GM21526 (cell line): ENCODE measurements around the gene MIA2.
"Not testable (repeated sequence)": the region's sequence is repeated elsewhere in the genome, so short reads cannot be mapped to it uniquely, and the experiment has no call there.

ENCODE experiments used
- ATAC-seq: cut with Tn5 transposase; IDR thresholded peaks from one replicate; pipeline ENCODE4 v1.9.1; 2021; ENCODE audit warnings: moderate library complexity; ENCODE audit not compliant: unreplicated experiment, low FRiP score

Gene MIA2

DNA sequence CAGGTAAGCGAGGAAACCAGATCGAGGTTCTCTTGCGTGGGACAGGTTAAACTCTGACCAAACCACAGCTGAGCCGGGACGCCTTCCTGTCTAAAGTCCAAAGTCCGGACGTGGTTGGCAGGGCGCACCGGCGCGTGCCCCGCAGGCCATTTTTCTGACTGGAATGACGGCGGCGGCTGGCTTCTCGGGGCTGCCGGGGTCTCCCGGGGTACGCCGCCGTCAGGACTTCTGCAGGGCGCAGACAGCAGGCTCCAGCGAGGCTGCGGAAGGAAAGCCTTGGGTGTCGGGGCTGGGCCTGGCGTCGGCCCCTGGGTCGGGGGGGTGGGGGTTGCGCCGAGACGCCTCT lies 32.8 kb downstream of the MIA2 start:
- peak; percentile 38 for ATAC-seq

DNA sequence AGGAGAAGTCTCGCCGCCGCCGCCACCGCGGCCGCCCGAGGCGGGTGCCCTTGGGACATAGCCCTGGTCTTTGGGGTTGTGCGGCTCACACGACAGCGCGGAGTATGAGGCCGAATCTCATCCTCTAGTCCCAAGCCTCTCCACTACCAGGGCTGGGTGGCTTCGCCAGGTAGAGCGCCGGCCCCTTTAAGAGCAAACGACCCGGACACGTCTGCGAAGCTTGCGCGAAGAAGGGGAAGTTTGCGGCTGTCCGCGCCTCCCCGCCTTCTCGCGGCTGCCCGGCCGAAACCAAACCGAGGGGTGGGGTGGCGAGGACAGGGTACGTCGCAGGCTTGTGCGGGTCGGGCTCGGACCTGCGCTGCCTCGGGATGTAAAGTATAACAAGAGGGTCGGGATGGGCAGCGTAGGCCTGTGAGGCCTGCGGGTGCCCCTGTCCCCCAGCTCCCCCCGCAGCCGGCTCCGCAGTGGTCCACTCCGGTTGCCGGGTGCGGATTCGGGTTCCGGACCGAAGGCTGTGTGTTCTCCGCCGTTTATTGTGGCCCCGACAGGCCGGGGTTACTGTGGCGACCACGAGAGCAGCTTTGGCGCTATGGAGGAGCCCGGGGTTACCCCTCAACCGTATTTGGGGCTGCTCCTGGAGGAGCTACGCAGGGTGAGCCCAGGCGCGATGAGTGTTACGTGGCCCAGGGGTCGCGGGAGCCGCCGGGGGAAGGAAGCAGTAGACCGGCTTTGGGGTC lies 33.3 kb downstream of the MIA2 start:
- ATAC-seq, result peak; percentile 86

- peak; percentile 9 for ATAC-seq
Measured at GRCh38 chr14:39267608-39268005, 33.9 kb downstream of the MIA2 start.

DNA sequence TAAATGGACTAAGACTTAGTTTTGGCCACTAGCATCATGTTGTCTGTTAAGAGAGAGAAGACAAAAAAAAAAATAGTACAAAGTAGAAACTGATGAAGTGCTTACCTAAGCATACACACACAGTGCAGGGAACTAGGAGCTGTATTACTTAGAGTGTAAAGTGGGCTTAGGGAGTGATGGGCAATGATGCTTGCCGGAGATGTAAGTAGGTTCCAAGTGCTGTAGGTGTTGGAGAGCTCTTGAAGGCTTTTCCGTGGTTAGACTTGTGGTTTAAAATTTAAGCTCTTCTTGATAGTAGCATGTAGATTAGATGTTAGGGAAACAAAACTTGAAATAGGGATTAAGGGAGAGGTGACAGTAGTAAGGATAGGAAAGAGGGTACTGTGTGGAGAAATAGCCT lies 34.7 kb downstream of the MIA2 start:
- no peak for ATAC-seq

DNA sequence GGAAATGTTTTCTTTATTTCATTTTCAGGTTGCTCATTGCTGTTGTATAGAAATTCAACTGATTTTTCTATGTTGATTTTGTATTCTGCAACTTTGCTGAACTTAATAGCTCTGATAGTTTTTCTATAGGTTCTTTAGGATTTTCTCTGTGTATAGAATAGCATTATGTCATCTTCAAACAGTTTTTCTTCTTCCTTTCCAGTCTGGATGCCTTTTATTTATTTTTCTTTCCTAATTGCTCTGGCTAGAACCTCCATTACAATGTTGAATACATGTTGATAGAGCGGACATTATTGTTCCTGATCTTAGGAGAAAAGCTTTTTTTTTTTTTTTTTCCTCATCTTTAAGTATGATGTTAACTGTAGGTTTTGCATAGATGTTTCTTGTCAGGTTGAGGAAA lies 39.2 kb downstream of the MIA2 start:
- ATAC-seq, result no peak

DNA sequence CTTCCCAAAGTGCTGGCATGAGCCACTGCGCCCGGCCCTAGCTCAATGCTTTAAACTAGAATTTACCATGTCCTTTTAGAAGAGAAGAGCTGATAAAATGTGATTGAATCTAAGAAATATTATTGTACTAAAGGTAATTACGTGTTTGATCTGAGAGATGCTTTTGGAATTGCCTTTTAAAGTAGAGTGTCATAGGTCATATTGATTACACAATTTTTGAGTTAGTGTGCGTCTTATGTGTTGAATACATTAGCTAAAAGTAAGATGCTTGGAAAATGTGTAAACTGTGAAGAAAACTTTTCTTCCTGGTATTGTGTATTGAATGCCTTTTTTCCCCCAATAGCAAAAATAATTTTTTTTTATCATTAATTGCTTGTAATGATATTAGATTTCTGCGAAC lies 41.7 kb downstream of the MIA2 start:
- no peak for ATAC-seq

DNA sequence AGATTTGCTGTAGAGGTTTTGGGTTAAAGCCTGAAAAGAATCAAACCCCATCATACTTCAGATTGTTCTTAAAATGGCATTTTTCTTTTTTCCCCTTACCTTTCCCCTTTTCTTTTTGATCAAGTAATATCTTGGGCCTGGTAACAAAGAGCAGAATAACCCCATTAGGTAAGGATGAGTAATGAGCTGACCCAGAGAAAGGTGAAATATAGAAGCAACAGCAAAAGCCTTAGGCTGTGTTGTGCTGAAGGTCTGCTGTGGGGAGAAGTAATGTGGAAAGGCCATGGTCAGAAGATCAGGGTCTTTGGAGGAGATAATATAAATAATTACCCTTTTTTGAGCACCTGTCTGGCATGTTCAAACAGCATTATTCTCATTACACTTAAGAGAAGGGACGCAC lies 42.3 kb downstream of the MIA2 start:
- ATAC-seq, result no peak

GRCh38 chr14:39276579-39277114 lies 42.9 kb downstream of the MIA2 start:
- no peak for ATAC-seq

- ATAC-seq, result no peak
Measured at GRCh38 chr14:39279515-39279914, 45.8 kb downstream of the MIA2 start.

- not testable (repeated sequence) for ATAC-seq
Measured at GRCh38 chr14:39280678-39281077, 47.0 kb downstream of the MIA2 start.

DNA sequence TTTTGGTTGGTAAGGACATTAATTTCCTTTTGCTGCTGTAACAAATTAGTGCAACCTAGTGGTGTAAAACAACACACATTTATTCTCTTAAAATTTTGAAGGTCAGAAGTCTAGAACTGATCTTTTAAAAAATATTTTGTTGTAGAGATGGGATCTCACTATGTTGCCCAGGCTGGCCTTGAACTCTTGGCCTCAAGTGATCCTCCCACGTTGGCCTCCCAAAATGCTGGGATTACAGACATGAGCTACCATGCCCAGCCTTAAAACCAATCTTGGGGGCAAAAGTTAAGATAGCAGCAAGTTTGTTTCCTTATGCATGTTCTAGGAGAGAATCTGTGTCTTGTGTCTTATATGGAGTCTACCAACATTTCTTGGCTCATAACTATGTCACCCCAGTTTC lies 55.8 kb downstream of the MIA2 start:
- no peak for ATAC-seq

DNA sequence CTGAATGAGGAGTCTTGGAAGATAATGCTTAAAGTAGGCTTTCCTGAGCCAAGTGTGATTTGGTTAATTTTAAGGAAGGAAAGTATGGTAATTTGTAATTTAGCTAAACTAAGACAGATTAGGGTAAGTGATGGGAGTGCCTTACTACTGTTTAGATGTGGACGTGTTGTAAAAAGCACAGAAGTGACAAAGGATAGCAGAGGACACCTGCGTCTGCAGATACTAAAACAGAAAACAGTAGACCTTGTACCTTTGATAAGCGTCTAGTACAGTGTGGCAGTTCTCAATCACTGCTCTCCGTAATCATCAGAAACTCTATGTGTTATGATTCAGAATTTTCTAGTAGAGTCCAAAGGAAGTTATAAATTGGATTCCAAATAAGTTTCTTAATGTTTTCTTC lies 58.0 kb downstream of the MIA2 start:
- ATAC-seq, result no peak

DNA sequence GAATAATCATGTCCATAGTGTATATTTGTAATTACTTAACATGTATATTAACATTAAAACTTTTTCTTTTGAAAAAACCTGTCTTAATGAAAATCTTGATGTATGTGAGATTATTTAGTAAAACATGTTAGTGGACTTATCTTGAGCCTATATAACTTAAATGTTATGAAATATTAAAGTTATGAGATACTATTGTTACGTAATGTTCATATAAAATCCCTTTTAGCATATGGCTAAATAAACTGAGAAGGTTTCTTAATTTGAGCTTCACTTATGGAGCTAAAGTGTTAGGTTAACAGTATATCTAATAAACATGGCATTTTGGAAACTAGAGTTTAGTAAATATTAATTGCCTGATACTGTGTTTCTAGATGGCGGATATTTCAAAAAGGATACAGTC lies 59.9 kb downstream of the MIA2 start:
- ATAC-seq, result no peak

- not testable (repeated sequence) for ATAC-seq
Measured at GRCh38 chr14:39300389-39300788, 66.7 kb downstream of the MIA2 start.

- ATAC-seq, result no peak
Measured at GRCh38 chr14:39302124-39302810, 68.6 kb downstream of the MIA2 start.

- no peak for ATAC-seq
Measured at GRCh38 chr14:39303115-39303514, 69.4 kb downstream of the MIA2 start.

DNA sequence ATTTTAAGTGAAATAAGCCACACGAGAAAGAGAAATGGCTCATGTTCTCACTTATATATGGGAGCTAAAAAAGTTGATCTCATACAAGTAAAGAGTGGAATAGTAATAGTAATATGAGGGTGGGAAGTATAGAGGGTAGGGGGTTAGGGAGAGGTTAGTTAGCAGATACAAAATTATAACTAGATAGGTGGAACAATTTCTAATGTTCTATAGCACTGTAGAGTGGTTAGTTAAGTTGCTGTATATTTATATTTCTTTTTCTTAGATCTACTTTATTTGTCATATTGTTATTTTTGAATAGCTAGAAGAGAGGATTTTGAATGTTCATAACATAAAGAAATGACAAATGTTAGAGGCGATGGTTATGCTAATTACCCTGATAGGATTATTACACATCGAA lies 74.1 kb downstream of the MIA2 start:
- ATAC-seq, result no peak

DNA sequence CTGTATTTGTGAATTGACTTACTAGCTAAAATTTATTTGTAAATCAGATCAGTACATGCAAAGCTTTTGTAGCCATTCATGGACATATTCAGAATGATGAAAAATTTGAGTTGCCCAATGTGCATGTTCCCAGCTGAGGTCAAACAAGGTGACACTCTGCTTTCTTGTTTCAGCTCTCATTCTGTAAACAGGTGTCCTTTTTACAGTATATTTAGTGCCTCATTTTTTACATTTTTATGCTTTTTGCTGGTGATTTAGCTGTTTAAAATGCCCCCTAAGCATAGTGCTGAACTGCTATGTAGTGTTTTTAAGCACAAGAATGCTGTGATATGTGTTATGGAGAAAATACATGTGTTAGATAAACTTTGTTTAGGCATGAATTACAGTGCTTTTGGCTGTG lies 76.3 kb downstream of the MIA2 start:
- no peak for ATAC-seq

GRCh38 chr14:39315859-39316444 lies 82.2 kb downstream of the MIA2 start:
- no peak for ATAC-seq

GRCh38 chr14:39316830-39317553 lies 83.3 kb downstream of the MIA2 start:
- ATAC-seq, result no peak

- ATAC-seq, result no peak
Measured at GRCh38 chr14:39318574-39318973, 84.9 kb downstream of the MIA2 start.
